Vein endothelial cell (primary cell): ENCODE measurements around the gene SGSM1. TPM values are rescaled to one million over a fixed set of nuclear protein-coding genes. Genes with fewer than 3 reads are reported as not detected.

ENCODE experiments used
- small RNA-seq: library from RNA; depleted of rRNA; stranded (forward); fragments of <200 nt; gene quantifications from one replicate; pipeline ENCODE3, GENCODE V24; 2012
- total RNA-seq: library from RNA; depleted of rRNA; stranded (reverse); fragments of >200 nt; gene quantifications from 2 replicates; pipeline ENCODE4 v1.2.3, GENCODE V29; 2012

Gene SGSM1, protein sequence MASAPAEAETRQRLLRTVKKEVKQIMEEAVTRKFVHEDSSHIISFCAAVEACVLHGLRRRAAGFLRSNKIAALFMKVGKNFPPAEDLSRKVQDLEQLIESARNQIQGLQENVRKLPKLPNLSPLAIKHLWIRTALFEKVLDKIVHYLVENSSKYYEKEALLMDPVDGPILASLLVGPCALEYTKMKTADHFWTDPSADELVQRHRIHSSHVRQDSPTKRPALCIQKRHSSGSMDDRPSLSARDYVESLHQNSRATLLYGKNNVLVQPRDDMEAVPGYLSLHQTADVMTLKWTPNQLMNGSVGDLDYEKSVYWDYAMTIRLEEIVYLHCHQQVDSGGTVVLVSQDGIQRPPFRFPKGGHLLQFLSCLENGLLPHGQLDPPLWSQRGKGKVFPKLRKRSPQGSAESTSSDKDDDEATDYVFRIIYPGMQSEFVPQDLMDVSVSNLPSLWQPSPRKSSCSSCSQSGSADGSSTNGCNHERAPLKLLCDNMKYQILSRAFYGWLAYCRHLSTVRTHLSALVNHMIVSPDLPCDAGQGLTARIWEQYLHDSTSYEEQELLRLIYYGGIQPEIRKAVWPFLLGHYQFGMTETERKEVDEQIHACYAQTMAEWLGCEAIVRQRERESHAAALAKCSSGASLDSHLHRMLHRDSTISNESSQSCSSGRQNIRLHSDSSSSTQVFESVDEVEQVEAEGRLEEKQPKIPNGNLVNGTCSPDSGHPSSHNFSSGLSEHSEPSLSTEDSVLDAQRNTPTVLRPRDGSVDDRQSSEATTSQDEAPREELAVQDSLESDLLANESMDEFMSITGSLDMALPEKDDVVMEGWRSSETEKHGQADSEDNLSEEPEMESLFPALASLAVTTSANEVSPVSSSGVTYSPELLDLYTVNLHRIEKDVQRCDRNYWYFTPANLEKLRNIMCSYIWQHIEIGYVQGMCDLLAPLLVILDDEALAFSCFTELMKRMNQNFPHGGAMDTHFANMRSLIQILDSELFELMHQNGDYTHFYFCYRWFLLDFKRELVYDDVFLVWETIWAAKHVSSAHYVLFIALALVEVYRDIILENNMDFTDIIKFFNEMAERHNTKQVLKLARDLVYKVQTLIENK
- total RNA-seq = 0.98 and 1.1 TPM in 2 replicates

DNA sequence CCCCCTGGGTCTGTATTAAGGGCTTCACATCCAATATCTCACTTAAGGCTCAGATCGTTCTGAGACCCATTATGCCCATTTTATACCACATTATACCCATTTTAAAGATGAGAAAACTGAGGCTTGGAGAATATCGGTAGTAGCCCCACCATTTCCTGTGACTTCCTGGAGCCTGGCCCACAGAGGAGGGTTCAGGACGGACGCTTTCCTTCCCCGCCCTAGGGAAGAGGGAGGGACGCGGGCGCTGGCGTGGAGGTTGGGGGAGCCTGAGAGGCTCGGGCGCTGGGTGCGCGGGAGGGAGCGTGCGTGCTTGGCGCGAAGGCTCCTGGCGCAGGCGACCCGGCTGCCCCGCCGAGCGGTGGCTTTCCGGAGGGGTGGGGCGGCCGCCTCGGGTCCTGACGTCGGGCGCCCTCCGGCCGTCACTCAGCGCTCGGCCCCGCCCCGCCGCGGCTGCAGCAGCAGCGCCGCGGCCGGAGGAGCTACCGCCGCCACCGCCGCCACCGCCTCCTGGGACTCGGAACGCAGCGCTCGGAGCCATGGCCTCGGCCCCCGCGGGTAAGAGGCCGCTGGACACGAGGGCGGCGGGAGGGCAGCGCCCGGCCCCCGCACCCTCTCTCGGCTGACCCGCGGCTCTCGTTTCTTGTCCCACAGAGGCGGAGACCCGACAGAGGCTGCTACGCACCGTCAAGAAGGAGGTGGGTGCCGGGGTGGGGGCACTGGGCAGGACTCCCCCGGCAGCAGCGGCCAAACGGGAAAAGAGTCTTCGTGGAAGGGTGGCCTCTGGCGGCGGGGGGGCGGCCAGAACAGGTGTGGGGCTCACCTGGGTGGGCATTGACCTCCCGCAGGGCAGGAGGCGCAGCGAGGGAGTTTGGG, at the start of gene SGSM1:
TSS of gene SGSM1 (plus strand) at position 422 of the 873 bp plus-strand sequence. CDS start at position 537, 115 bp downstream.

DNA sequence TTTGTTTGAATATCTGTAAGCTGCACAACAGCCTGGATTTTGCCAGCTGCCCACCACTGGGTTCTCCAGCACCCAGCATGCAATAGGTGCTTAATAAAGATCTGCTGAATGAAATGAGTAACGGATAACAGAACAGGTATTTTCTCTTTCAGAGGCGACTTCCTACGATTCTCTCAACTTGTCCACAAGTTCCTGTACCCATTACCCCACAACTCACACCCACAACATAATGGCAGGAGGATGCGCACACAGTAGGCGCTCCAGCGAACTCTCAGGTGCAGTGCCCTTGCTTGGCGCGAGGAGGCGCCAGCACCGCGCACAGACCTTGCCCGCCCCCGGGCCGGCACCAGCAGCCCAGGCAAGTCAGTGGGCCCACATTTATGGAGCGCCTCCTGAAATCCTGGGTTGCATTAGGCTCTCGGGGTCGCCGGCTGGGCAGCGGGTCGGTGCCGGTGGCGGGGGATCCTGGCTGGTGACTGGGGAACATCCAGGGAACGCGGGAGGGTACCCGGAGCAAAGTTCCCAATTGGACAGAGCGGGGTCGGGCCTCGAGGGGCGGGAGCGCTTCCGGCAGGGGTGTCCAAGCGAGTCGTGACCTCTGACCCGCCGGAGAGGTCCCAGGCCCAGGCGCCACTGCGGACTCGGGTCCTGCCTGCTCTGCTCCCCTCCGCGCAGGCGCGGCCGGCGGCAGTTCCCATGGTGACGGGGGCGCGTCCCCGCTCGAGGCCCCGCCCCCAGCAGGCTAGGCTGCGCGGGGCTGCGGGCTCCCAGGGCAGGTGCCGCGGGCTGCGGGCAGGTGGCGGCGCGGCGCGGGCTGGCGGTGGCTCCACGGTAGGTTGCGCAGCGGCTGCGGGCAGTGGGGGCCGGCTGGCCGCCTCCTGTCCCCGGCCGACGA, 146.2 kb downstream of the SGSM1 start, which contains the start of gene KIAA1671:
TSS of gene KIAA1671 (plus strand) at position 775 of the 895 bp plus-strand sequence. CDS start 75,284 bp downstream, outside the sequence.

Small RNAs within 50 kb of the gene (small RNA-seq; reads per million reads assigned to genes)
- gene RF00275 = not detected

Other genes starting within 250 kb of the SGSM1 start
- gene LRRC75B, start 213.1 kb upstream of the SGSM1 start, total RNA-seq = 5.9 and 6.0 TPM in 2 replicates
- gene GGT1, start 203.0 kb upstream of the SGSM1 start, total RNA-seq = 1.3 and 2.3 TPM in 2 replicates
- not detected in 2 replicates for gene PIWIL3, start 31.5 kb upstream of the SGSM1 start, total RNA-seq
- gene LHFPL7, start 140.5 kb downstream of the SGSM1 start, total RNA-seq = not detected in 2 replicates
- gene KIAA1671, start 146.5 kb downstream of the SGSM1 start, total RNA-seq = 66.3 and 67.3 TPM in 2 replicates